HS-27A (cell line): ENCODE results near the gene RGS16.

Source experiments
- DNase-seq: peaks from one replicate; pipeline ENCODE4 v3.0.0-alpha.2; 2012; ENCODE audit warnings: low read depth, missing footprints

RGS16 gene

DNA sequence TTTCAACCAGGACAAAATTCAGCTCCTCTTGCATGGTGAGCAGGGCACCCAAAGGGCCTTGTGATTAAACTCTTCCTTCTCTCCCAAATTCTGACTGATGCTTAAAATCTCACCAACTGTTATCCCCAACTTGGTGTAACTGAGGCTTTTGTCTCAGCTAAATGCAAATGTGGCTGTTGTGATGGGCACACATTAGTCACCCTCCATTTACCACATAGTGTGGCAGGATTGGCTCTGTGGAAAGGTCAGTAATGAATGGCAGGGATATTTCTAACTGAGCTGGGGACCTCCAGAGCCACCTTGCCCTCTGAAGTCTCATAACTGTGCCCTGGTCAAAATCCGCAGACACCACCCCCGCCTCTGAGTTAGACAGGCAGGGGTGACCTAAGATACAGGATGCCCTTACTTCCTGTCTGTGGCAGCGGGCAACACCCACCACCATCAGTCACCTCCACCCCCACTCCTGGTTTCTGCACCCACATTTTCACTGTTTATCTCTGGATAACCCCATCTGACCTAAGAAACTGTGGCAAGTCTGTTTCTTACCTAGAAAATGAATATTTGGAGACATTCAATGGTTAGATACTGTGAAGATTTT is 25.4 kb upstream of the RGS16 start:
- DNase-seq, result no peak

DNA sequence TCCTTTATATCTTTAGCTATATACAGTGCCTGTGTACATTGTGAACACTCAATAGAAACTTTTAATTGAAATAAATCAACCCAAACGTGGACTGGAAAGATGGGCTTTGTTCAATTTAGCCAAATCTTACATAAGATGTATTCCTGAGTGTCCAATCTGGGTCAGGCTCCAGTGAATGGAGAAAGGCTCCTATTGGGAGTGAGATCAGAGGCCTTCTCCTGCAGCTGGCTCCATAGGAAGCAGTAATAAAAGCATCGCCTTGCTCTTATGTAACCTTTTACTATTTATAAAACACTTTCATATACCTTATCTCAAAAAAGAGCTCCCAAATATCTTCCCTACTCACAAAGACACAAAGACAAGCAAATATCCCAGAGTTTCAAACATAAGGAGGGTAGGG is 24.9 kb upstream of the RGS16 start:
- DNase-seq, result no peak

DNA sequence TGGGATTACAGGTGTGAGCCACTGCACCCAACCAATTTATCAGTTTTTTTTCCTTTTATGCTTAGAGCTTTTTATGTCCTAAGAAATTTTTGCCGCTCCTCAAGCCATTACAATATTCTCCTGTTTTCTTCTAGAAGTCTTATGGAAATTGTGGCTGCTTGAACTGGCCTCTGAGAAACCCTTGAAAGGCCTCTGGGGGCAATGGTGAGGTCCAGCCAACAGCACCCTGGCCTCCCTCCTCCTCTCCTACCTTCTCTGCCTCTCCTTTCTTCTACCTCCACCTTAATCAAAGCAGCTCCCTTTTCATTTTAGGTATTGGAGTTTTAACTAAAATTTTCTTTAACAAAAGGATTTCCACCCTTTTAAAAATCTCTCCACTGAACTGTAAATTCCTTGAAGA is 24.5 kb upstream of the RGS16 start:
- DNase-seq, result no peak

DNA sequence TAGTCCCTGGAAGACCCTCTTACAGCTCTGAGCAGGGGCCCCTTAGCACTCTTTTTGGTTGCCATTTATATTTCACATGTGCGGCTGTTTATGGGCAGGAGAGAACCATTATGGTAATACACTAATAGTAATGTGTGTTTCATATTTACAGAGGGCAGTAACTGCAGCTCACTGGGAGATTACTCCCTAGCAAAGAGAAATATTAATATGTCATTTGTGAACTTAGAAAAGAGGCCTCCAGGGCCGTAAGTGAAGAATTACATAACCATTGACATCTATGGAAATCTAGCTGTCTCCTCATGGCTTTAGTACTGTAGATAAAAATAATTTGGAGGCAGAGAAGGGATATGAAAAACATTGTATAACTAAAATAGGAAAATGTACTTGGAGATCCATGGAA is 23.4 kb upstream of the RGS16 start:
- DNase-seq, result no peak

DNA sequence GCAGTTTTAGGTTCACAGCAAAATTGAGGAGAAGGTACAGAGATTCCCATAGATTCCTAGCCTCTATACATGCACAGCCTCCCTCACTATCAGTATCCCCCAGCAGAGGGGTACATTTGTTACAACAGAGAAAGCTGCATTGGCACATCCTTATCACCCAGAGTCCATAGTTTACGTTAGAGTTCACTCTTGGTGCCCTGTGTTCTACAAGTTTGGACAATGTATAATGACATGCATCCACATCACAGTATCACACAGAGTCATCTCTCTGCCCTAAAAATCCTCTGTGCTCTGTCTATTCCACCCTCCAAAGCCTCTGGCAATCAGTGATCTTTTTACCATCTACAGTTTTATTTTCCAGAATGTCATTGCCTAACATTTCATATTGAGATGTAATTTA is 22.3 kb upstream of the RGS16 start:
- DNase-seq, result no peak

DNA sequence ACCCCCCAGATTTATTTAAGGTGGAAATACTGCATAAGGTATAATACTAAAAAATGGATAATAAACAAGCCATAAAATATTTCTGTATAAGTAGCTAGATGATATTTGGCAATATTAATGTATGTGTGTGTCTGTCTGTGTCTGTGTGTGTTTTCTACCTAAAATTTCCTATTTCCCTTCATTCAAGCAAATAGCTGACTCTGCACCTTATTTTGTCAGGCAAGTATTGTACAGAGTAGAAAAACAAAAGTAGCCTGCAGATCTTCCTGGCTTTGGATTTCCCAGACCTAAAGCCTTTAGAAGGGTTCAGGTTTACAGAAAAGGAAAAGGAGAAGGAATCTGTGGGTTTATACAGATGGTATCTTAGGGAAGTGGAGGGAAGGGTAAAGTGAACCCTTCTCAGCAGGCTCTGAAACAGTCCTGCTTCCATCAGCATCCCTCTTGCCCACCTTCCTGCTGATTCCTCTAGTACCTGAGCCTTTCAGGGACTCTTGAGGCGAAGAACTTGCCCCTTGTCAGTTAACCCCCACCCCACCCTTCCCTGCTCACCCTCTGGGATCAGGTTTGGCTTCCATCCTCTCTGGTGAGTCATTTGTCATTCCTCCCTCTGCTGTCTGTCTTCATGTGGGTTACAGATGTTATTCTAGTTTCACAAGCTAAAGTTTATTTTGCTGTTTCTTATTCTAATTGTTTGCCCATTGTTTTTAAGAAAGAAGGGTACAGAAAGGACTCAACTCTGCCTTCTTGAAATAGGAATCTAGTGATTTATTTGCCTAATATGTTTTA is 21.7 kb upstream of the RGS16 start:
- no peak for DNase-seq

DNA sequence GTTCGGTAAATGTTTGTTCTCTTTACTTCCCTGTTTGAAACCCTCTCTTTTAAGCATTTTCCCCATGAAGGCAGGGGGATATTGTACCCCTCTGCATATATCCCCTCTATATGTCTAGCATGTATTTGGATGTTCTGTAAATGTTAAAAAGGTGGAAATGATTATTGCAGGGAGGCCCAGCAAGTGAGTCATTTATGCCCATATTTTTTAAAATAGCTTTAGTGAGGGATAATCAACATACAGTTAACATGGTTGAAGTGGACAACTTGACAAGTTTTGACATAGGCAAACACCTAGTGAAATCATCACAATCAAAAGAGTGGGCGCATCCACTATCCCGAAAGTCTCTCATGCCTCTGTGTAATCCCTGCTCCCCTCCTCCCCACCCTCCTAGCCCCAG is 20.8 kb upstream of the RGS16 start:
- no peak for DNase-seq

DNA sequence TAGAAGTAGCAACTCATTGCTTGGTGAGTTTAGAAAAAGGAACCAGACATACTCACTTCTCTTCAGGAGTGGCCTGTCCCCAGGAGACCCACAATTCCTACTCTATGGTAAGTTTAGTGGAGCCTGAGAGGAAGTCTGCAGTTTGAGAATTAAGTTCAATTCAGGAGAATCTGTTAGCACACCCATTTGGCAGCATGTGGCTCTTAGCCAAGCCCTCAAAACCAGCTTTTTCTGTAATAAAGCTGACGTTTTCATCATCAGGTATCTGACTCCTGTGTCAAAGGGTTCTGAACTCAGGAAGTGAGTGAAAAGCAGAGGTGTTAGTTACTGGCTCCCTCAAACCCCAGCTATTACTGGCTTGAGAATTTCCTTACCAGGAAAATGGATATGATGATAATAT is 20.4 kb upstream of the RGS16 start:
- no peak for DNase-seq

DNA sequence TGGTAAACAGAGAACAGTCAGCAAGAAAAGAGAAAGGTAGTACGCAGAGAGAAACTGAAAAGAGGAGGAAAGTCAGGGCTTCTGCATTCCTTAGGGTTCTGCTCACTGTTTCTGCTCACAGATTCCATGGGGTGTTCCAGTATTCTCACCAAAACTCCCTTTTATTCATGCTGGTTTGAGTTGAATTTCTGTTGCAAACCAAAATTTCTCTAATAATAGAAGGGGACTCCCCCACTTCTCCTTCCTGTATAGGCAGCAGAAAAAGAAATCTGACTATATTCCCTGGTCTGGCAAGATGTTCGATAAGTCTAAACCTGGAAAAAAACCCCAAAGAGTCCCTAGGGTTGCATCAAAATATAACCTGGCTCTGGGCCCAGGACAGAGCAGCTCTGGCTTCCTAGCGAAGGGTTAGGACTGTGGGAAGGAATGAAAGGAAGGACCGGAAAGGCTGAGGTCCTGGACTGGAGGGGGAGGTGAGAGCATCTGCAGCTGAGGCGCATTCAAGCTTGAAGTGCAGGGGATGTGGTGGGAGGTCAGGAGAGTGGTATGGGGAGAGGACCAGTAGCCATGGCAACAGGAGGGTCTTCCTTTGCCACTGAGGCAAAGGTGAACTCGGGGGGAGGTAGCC is 18.8 kb upstream of the RGS16 start:
- DNase-seq, result no peak

DNA sequence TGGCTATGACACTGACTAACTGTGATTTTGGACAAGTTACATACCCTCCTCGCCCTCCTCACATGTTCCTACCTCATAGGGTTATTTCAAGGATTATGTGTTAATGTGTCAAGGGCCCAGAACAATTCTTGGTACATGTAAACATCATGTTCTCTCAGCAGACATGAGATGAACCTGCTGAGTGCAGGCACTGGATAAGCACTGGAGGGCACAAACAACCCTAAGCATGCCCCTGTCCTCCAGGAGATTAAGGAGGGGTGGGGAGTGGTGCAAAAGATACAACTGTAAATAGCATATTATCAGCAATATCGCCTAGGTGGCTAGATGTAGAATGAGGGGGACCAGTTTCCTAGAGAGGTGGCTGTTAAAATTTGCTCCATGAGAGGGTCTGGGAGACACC is 17.7 kb upstream of the RGS16 start:
- DNase-seq, result no peak

DNA sequence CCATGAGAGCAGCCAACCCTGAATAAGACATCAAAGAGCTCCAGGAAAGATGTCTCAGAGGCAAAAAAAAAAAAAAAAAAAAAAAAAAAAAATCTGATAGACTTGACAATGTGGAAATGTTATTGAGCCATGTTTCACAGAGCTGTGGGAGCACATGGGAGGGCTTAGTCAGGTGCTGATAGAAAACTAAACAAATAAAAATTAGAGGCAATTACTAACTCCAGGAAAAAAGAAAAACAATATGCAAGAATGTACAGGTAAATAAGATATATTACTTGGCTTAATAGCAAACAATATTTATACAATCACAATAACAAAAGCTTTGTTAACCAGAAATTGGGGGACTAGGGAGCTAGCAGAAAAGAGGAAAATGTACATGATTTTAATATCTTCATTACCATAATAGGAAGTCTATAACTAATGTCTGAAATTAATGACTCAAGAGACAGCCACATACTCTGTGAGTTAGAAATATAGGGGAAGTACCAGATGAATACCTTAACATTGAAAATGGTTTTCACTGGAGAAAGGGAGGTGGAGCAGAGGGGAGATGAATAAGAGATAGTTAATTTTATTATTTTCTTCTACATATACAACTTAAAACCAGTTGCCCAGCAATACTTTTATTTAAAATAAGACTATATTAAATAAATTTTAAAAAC is 16.9 kb upstream of the RGS16 start:
- DNase-seq, result no peak

DNA sequence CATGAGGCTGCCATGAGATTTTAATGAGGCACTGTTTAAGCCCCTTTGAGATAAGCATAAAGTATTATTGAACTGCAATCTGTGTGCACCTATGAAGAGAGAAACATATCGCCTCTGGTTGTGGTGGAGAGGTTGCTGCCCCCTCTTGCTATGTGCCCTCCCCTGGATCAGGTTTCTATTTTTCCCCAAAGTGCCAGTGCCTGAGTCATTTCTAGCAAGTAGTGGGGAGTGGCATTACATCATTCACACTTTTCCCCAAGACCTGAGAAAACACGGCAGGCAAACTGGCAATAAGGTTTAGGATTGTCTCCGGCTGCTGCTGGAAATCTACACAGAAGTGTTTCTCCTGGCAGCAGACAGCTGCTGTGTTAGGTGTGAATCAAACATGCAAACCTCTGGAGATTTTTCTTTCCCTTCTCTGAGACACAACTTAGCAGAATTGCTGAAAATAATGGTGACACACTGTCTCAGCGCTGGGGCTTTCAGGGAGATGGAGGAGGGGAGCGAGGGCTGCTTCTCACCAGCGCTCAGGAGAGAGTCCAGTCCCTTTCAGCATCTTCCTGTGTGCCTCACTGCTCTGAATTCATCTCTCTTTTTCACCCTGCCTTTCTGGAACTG is 13.7 kb upstream of the RGS16 start:
- no peak for DNase-seq

DNA sequence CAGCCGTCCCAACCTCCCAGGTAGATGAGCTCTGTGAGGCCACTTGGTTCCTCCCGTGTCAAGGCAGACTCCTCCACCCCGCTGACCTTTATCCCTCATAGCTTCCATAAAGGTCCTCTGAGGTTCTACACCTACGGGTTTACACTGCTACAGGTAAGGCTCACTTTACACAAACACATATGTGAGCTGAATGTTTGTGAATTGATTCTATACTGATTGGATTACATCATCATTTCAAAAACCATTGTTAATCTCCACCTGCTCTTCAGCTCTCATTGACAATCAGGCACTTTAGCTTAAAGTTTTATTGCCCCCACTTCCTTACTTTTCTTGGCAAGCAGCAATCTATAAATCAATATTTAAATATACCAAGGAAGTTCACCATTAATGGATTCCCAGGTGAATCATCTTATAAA is 12.8 kb upstream of the RGS16 start:
- DNase-seq, result no peak

DNA sequence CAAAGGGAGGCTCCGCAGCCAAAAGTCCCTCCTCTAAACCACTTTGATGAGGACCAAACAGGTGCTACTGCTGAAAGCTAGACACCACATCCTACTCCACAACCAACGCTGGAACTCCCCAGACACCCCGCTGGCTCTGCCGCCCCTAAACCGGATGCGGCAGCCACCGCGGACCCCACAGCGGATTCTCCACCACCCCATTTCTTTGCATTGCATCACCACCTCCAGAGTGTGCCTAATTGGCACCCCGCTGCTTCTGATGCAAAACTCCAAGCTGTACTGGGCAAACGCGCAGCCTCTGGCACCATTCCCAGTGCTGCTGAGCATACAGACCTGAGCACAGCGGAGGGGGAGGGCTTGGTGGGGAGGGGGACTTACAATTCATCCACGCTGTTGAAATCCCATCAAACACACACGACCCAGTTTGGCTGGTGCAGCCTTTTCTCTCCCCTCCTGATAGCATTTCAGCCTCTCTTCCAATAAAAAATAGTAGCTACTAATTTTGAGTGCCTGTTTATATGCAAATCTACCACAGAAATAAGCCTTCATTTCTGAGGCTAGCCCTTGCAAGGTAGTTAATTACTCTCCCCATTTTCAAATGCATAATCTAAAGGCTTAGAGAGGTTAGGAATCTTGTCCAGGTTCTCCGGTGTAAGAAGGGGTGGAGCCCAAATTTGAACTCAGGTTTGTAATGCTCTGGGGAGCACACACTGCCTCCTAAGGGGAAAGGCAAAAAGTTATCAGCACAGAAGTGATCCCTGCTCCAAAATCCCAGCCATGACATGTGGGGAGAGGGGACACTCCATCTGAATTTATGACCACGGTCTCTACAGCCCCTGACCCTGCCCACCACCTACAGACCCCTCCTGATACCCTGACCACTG is 12.2 kb upstream of the RGS16 start:
- no peak for DNase-seq

DNA sequence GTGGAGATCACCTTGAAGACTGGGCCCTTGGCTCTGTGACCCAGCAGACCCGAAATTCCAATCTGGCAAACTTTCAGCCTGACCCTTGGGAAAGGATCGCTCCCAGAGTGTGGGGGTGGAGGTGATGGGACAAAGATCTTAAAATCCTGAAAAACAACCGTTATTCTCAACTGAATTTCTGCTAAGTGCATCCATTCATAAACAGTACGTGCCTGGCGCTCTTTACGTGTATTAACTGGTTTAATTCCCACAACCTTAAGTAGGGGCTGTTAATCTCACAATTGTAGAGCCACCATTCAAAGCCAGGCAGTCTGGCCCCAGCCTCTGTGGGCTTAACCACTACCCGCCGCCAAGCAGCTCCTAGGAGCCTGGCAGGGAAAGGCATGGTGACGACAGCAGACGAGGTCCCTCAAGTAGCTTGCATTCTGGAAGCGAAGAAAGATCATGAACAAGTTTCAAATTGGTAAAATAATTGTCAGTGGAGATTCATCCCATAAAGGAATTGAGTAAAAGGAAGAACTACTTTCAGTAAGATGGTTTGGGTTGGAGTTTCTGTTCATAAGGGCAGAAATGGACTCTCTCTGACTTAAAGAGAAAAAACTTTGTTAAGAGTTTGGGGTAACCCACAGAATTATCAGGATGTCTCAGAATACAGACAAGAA is 11.4 kb upstream of the RGS16 start:
- no peak for DNase-seq

DNA sequence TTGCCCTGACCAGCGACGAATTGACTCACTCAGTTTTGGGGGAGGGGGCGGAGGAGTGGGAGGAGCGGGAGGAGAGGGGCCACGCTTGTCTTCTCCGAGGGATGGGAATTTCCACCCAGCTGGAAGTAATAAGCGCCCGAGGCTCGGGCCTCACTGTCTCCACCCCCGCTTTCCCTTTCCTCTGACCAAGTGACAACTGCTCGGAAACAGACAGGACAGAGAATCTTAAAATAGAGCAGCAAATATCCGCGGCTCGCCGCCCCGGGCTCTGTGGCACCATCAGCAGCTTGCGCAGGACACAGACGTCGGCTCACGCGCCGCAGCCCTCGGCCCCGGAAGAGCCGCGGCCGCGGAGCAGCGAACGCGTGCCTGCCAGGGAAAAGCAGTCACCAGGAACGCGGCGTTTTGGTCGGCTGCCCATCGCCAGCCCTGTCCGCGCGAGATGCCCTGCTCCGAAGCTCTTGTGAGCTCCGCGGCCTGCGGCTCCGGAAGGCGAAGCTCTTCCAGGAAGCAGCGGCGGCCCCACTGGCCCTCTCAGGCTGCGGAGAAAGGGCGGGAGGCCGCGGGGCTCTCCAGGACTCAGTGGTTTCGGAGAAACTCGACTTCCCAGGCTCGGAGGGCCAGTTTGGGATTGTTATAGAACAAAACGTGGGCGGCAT is 10.7 kb upstream of the RGS16 start:
- DNase-seq, result no peak

DNA sequence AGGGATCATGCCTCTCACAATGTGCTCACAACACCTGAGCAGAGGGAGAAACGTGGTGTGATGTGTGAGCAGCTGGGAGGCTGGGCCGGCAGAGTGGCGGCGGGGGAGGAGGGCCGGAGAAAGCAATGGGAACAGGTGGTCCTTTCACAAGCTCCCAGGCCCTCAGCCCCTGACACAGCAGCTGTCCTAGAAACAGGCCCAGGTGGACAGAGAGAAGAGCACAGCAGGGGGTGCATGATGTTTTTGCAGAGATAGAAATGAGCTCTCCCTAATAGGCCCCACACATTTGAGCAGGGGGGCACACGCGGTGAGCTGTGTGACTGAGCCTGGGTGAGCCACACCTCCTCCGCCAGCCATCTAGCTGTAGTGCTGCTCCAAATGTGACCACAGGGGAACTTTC is 7.6 kb upstream of the RGS16 start:
- DNase-seq, result no peak

DNA sequence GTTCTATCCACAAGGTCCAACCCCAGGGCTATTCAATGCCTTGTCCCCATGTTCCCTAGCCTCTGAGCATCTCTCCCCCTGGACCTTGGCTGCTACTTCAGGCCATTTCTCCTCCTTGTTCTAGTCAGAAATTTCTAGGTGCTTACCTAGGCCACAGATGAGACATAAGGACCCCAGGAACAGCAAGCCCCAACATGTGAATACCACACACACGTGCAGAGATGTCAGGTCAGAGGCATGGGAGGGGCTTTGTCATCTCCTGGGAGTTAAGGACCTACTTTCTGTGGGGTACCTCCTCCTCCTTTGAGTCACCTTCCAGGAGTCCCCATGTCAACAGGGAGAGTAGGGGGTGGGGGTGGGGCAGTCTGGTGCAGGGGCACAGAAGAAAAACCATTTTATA is 7.1 kb upstream of the RGS16 start:
- no peak for DNase-seq

DNA sequence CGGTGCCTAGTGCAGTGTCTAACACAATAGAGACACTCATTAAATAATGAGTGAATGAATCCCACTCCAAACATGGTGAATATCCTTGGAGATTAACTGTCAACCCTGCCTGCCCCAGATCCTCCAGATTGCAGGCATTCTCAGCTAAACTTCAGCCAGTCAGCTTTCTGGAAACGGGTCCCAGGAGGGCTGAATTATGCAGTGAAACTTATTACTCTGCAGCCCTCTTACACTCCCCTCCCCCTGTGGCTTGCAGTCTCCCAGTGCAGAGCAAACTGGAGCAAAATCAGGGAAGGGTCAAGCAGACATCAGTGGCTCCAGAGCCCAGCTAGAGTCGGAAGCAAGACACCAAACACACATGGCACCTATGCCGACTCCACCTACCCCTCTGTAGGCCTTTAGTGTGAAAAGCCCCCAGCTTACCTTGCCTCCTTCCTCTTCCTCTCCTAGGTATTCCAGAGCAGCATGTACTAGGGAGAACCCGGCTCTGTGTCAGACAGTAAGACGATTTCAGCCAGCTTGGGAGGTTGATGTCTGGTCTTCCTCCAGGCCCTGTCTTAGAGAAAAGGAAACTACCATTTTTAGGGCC is 6.5 kb upstream of the RGS16 start:
- no peak for DNase-seq
